ENCODE measurements around the gene AGAP1.

GRCh38 chr2:235471186-235471747, 22.6 kb upstream of the AGAP1 start:
- TF ChIP-seq CTCF (IDR thresholded peaks at IDR 0.05) (no peak), POLR2A (IDR thresholded peaks at IDR 0.05) (no peak), EP300 (IDR thresholded peaks at IDR 0.05) (no peak)
